Astrocyte of the spinal cord (primary cell): ENCODE measurements around the gene SLX1A.
A peak's percentile ranks its signal among the peaks of the same experiment; 100 is the strongest.
"Not testable (repeated sequence)": the region's sequence is repeated elsewhere in the genome, so short reads cannot be mapped to it uniquely, and the experiment has no call there.

Source experiments
- DNase-seq: peaks from one replicate; pipeline ENCODE4 v3.0.0; 2011; ENCODE audit warnings: low read depth, low spot score
- H3K4me3 ChIP-seq: 2 replicates; pipeline ENCODE4 v1.5.1; 2011; ENCODE audit warnings: low read depth, mild to moderate bottlenecking, low read length, moderate library complexity
- in situ Hi-C: cut with HindIII; loops from 2 replicates; pipeline ENCODE4 v1.10.0; 2017; ENCODE audit warnings: low sequenced_read_pairs
- TF ChIP-seq, protein P1 (sequence below): IDR thresholded peaks from 2 replicates; pipeline ENCODE4 v1.5.1; 2012; ENCODE audit warnings: low read depth, mild to moderate bottlenecking, low read length, inconsistent platforms

SLX1A gene

DNA sequence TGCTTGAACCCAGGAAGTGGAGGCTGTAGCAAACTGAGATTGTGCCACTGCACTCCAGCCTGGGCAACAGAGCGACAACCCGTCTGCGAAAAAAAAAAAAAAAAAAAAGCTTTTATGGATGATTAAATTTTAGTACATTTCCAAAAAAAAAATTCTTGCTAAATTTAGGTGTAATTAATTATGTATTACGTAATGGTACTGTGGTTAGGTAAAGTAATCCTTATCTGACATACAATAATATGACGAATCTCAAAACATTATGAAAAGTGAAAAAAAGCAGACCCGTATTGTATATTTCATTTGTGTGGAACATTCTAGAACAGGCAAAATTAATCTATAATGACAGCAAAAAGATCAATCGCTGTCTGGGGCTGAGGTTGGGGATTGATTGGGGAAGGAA, 20.6 kb upstream of the SLX1A start:
- H3K4me3 ChIP-seq: no peak overlapping the region
- in situ Hi-C loops: no loop called here
- TF ChIP-seq, protein P1, sequence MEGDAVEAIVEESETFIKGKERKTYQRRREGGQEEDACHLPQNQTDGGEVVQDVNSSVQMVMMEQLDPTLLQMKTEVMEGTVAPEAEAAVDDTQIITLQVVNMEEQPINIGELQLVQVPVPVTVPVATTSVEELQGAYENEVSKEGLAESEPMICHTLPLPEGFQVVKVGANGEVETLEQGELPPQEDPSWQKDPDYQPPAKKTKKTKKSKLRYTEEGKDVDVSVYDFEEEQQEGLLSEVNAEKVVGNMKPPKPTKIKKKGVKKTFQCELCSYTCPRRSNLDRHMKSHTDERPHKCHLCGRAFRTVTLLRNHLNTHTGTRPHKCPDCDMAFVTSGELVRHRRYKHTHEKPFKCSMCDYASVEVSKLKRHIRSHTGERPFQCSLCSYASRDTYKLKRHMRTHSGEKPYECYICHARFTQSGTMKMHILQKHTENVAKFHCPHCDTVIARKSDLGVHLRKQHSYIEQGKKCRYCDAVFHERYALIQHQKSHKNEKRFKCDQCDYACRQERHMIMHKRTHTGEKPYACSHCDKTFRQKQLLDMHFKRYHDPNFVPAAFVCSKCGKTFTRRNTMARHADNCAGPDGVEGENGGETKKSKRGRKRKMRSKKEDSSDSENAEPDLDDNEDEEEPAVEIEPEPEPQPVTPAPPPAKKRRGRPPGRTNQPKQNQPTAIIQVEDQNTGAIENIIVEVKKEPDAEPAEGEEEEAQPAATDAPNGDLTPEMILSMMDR: no peak
- no peak for DNase-seq

DNA sequence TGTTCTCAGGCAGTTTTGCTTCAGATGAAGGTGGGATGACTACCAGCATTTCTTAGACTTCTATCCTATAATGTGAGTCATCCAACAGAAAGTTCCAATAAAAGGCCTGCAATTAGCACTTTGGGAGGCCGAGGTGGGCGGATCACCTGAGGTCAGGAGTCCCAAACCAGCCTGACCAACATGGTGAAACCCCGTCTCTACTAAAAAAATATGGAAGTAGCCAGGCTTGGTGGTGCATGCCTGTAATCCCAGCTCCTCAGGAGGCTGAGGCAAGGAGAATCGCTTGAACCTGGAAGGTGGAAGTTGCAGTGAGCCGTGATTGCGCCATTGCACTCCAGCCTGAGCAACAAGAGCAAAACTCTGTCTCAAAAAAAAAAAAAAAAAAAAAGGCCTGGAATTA, 16.8 kb upstream of the SLX1A start:
- H3K4me3 ChIP-seq, DNase-seq, in situ Hi-C loops: not testable (repeated sequence)

DNA sequence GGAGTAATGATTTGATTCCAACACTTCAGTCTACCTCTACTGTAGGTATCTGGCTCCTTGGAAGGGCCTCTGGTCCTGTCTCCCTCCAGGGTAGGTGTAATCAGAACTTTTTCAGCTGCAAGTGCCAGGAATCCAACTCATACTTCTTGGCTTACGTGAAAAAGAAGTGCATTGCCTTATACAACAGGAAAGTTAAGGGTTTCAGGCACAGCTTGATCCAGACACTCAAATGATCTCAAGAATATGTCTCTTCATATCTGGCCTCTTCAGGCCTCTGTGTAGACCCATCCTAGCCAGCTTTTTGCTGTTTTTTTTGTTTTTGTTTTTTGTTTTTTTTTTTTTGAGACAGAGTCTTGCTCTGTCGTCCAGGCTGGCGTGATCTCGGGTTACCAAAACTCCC, 14.5 kb upstream of the SLX1A start:
- no peak overlapping the region for H3K4me3 ChIP-seq
- in situ Hi-C loops: no loop called here
- TF ChIP-seq, protein P1: no peak
- DNase-seq: no peak

DNA sequence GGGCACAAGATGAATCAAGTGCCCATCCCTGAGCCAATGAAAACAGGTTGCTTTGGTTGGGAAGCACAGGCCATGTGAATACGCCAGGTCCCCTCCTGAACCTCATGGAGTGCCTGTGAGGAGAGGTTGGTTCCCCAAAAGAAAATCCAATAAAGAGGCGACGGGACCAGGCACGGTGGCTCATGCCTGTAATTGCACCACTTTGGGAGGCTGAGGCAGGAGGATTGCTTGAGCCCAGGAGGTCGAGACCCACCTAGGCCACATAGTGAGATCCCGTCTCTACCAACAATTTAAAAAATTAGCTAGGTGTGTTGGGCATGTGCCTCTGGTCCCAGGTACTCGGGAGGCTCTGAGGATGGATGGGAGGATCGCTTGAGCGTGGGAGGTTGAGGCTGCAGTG, 13.7 kb upstream of the SLX1A start:
- no peak overlapping the region for H3K4me3 ChIP-seq
- TF ChIP-seq, protein P1: no peak
- in situ Hi-C loops: no loop called here
- DNase-seq: no peak

DNA sequence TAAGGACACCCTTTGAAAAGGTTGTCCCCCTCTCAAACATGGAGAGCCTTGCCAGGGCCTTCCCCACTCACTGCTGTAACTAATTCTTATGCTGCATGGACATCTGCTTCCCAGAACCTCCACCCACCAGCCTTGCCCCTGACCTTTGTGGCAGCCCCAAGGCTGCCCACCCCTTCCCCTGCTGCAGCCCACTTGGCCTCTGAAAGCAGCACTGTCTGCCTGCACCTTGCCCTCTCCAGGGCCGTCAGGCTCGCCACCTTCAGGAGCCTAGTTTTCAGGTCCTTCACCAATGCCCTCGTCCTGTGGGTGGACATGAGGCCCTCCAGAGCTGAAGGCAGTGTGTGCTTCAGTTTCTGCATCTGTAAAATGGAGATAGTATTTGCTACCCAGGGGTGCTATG, 12.9 kb upstream of the SLX1A start:
- no peak overlapping the region for H3K4me3 ChIP-seq
- in situ Hi-C loops: no loop called here
- TF ChIP-seq, protein P1: no peak
- no peak for DNase-seq

DNA sequence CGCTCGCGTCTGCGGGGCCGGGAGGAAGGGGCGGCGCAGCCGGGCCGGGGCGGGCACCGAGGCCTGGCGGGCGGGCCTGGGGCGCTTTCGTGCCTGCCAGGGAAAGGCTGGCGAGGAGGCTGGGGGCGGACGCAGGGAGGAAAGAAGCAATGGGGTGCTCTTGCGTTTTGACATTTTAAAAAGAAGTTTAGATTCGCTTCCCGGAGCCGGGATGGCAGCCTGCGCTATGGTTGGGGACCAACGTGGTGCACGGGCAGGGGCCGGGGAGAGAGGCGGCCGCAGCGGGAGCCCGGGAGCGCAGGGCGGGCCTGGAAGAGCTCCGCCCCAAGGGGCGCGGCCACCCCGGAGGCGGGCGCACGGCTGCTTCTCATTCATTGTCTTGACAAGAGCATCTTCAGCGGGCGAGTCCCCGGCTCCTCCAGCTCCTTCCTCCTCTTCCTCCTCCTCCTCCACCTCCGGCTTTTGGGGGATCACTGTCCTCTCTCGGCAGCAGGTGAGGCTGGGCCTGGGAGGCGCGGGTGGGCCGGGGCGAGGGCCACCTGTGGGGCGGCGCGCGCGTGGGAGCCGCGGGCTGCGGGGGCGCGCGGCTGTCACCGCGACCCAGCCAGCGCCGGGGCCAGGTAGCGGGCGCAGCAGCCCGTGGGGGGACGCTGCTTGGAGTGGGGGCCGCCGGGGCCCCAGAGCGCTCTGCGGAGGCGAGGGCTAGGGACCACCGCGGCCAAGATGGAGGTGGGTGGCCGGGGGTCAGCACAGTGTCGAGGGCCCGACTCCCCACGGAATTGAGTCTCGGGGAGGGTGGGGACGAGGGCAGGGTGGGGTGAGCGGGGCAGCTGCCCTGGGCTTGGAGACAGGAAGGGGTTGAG, 10.2 kb upstream of the SLX1A start, which contains the start of gene CORO1A:
Gene CORO1A, plus strand, starts transcription at position 370 of the 863 bp plus-strand sequence. CDS start 1,608 bp downstream, outside the sequence.
- TF ChIP-seq, protein P1: no peak
- in situ Hi-C loops: no loop called here
- DNase-seq: peak; percentile 74
- H3K4me3 ChIP-seq: peak within 1 kb of the TSS; percentile 47

DNA sequence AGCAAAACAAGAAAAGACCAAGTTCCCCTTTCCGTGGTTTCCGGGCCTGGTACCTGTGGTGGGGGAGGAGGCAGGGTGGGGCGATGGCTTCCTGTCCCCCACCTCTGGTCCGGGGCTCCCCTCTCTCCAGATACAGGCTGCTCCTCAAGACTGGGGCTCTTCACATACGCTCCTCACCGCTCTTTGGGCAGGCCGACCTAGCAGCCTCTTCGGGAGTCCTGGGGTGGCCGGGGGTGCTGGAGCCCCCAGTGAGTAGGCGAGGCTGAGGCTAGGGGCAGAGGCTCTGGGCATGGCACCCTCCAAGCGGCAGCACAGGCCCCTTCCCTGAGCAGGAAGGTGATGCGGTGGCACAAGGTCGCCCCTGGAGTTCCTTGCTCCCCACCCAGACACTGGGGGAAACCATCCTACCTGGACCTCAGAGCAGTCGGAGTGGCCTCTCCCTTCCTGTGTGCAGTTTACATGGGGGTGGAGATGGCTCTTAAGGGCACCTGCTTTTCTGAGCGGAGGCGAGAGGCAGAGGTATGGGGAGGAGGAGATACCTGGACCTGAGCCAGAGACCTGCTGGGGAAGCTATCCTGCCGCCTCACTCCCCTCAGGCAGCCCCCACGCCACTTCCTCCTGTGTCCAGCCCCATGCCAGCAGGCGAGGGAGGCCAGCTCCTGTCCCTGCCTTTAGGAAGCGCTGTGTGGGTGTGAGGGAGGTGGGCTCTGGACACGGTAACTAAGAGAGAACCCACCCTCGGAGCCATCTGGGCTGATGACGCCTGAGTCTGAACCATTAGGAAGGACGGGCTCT, 9.4 kb upstream of the SLX1A start:
- in situ Hi-C loops: no loop called here
- H3K4me3 ChIP-seq: peak overlapping the region; percentile 47
- DNase-seq: no peak
- TF ChIP-seq, protein P1: no peak
